Stimulated activated naive CD8-positive, alpha-beta T cell treated with anti-CD3 and anti-CD28 coated beads, Interleukin-15, Interleukin-2, amounts not matched to agents 100 U/mL and 50 U/mL, for 24 hours (primary cell): Measurements from ENCODE around the gene FRAS1.
"Not testable (repeated sequence)": the region's sequence is repeated elsewhere in the genome, so short reads cannot be mapped to it uniquely, and the experiment has no call there.

Experiments
- ATAC-seq: fragments of 150-1000 bp; cut with Tn5 transposase; one replicate; pipeline ENCODE4 v1.10.0; 2021
- DNase-seq: peaks from one replicate; pipeline ENCODE4 v3.0.0; 2021

FRAS1 gene

GRCh38 chr4:78057135-78057599, at the start of gene FRAS1:
TSS of gene FRAS1 (plus strand) at chr4:78057323. CDS start at chr4:78058010, 687 bp downstream.
- peak; percentile 27 for DNase-seq
- ATAC-seq = peak; percentile 25

GRCh38 chr4:78011003-78011402, 46.1 kb upstream of the FRAS1 start:
- not testable (repeated sequence) for ATAC-seq, DNase-seq

- no peak for DNase-seq
- ATAC-seq = no peak
Measured at GRCh38 chr4:78014889-78015886, 41.9 kb upstream of the FRAS1 start.

GRCh38 chr4:78018271-78019049, 38.7 kb upstream of the FRAS1 start:
- no peak for ATAC-seq

GRCh38 chr4:78019414-78019813, 37.7 kb upstream of the FRAS1 start:
- no peak for DNase-seq
- ATAC-seq = no peak

More at GRCh38 chr4:78018271-78019049, 38.7 kb upstream of the FRAS1 start:
- DNase-seq = no peak

- ATAC-seq = no peak
- DNase-seq = no peak
Measured at GRCh38 chr4:78020677-78021076, 36.4 kb upstream of the FRAS1 start.

- DNase-seq (no peak), ATAC-seq (no peak)
Measured at GRCh38 chr4:78022517-78022916, 34.6 kb upstream of the FRAS1 start.

GRCh38 chr4:78024085-78024484, 33.0 kb upstream of the FRAS1 start:
- ATAC-seq = no peak
- no peak for DNase-seq

- DNase-seq (no peak), ATAC-seq (no peak)
Measured at GRCh38 chr4:78024576-78025091, 32.5 kb upstream of the FRAS1 start.

- DNase-seq (no peak), ATAC-seq (no peak)
Measured at GRCh38 chr4:78031417-78031950, 25.6 kb upstream of the FRAS1 start.

GRCh38 chr4:78032446-78032845, 24.7 kb upstream of the FRAS1 start:
- DNase-seq (no peak), ATAC-seq (no peak)

GRCh38 chr4:78032929-78033328, 24.2 kb upstream of the FRAS1 start:
- no peak for DNase-seq
- ATAC-seq = no peak

GRCh38 chr4:78033861-78034260, 23.3 kb upstream of the FRAS1 start:
- DNase-seq (no peak), ATAC-seq (no peak)

GRCh38 chr4:78038704-78039103, 18.4 kb upstream of the FRAS1 start:
- no peak for DNase-seq
- ATAC-seq = no peak

GRCh38 chr4:78039678-78040077, 17.4 kb upstream of the FRAS1 start:
- no peak for ATAC-seq
- no peak for DNase-seq

- ATAC-seq (no peak), DNase-seq (no peak)
Measured at GRCh38 chr4:78040431-78040830, 16.7 kb upstream of the FRAS1 start.

GRCh38 chr4:78047366-78047765, 9.8 kb upstream of the FRAS1 start:
- no peak for DNase-seq
- no peak for ATAC-seq

- ATAC-seq (peak; percentile 58), DNase-seq (peak; percentile 27)
Measured at GRCh38 chr4:78056265-78057129, 626 bp upstream of the FRAS1 start.

GRCh38 chr4:78057600-78058550, 752 bp downstream of the FRAS1 start:
- DNase-seq = peak; percentile 36
- peak; percentile 31 for ATAC-seq
